ENCODE results near the gene CLEC10A.
"Not testable (repeated sequence)": the region's sequence is repeated elsewhere in the genome, so short reads cannot be mapped to it uniquely, and the experiment has no call there.

Gene CLEC10A

DNA sequence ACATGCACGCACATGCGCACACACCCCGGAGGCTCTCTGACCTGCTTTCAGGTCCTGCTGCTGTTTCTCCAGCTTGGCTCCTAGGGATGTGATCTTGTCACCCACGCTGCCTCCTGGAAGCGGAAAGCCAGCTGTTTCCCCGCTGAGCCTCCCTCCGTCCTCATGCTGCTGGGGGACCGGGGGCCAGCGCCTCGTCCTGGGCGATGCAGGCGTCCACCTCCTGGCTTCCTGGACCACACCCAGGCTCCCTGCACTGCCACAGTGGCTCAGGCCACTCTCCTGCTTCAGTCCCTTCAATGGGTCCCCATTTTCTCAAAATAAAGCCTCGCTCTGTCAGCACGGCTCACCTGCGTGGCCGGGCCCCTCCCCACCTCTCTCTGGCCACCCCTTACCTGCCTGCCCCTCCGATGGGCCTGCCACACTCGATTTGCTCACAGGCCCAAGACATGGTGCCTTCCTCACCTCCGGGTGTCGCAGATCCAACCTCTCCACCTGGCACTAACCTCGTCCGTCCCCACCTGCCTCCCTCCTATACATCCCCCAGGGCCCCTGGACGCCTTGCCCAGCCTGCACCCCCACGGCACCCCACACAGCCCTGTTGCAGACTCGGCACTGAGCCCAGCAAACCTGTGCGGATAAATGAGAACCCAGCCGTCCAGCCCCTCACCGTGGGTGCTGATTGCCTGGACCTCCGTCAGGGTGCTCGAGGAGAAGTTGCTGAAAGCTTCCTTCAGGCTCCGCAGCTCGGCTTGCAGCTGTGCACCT, 27.9 kb upstream of the CLEC10A start:
- DNase-seq: no peak

- DNase-seq: no peak
Measured at GRCh38 chr17:7107012-7107754, 27.1 kb upstream of the CLEC10A start.

DNA sequence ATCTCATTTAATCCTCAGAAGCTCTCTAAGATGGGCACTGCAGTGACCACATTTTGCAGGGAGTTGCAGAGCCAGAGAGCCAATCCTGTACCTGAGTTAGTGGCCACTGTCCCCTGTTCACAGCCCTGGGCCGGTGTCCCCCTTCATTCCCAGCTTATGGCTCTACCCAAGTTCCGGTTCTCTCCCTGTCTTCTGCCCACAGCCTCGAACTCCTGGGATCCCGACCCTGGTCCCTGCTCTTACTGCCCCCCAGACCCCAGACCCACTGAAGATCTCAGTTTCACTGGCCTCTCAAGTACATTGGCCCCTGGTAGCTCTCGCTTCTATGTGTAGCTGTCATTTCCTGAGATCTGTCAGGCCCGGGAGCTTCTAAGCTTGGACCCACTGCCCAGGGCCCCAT, 22.4 kb upstream of the CLEC10A start:
- no peak for DNase-seq

DNA sequence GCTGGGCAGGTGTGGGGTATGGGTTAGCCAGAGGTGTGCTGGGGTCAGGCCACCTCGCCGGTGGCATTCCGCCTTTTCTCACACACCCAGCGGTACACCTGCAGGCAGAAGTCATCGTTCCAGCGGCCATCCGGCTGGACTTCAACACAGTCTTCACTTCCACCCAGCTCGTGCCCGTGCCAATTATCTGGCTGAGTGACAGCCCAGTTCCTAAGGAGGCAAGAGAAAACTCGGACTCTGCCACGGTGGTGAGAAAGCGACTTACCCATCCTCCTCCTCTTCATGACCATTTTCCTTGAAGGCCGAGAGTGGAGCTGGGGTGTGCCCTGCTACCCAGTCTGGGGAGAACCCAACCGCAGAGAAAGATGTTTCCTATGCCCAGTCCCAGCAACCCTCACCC, 21.5 kb upstream of the CLEC10A start:
- no peak for DNase-seq

- DNase-seq: not testable (repeated sequence)
Measured at GRCh38 chr17:7100641-7101379, 20.8 kb upstream of the CLEC10A start.

- no peak for DNase-seq
Measured at GRCh38 chr17:7098802-7099459, 18.9 kb upstream of the CLEC10A start.

- DNase-seq: no peak
Measured at GRCh38 chr17:7097940-7098339, 17.9 kb upstream of the CLEC10A start.

- DNase-seq: no peak
Measured at GRCh38 chr17:7095625-7096024, 15.6 kb upstream of the CLEC10A start.

GRCh38 chr17:7094652-7095019, 14.6 kb upstream of the CLEC10A start:
- DNase-seq: no peak

GRCh38 chr17:7091311-7092005, 11.4 kb upstream of the CLEC10A start:
- DNase-seq: not testable (repeated sequence)

GRCh38 chr17:7089570-7089969, 9.5 kb upstream of the CLEC10A start:
- DNase-seq: not testable (repeated sequence)

- not testable (repeated sequence) for DNase-seq
Measured at GRCh38 chr17:7088442-7088841, 8.4 kb upstream of the CLEC10A start.

DNA sequence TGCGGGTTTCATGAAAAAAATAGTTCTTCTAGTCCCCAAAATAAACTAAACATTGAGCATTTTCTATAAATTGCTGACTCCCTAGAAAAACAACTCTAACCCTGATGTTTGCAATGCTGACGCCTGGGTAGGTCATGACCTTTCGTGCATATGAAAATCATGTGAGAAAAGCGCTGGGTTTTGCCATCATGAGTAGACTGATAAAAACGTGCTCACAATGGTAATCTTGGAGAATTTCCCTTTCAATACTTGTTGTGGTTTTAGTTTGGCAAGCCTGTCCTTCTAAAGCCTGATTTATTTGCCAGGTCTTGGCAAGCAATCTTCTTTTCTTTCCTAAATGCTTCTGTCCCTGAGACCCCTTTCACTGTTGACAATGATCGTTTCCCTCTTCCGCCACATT, 4.0 kb upstream of the CLEC10A start:
- DNase-seq: no peak

DNA sequence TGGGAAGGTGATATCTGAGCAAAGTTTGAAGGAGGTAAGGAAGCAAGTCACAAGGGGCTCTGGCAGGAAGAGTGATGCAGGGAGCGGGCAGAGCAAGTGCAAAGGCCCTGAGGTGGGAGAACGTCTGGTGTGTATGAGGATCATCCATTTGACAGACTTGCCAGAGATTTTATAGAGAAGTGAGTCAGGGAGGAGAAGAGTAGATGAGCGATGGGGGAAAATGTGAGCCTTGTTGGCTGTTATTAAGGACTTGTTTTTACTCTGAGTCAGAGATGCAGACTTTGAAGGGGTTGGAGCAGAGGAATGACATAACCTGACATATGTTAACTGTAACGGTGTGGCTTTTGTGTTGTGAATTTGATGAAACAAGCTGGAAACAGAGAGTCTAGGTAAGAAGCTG, 3.5 kb upstream of the CLEC10A start:
- DNase-seq: no peak

DNA sequence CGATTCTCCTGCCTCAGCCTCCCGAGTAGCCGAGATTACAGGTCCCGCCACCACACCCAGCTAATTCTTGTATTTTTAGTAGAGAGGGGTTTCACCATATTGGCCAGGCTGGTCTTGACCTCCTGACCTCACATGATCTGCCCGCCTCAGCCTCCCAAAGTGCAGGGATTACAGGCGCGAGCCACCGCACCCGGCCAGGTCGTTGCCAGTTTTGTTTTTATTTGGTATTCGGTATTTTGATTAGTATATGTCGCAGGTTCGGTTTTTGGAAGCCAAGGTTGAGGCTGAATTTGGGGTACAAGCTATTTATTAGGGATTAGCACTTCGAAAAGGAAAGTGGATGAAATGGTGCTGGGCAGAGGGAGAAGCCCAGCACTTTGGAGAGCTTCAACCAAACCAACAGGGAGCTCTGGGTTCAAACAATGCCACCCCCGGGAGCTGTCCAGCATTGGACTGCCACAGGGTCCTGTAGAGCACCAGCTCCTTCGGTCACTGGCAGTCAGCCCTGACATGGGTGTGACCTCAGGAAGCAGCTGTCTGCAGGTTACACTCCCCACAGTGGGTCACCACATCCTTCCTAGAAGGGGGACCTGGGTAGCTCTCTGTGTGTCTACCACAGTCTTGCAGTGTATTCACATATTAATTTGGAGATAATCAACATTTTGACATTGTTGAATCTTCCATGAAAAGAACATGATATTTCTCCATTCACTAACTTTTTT, 1.5 kb upstream of the CLEC10A start:
- no peak for DNase-seq

DNA sequence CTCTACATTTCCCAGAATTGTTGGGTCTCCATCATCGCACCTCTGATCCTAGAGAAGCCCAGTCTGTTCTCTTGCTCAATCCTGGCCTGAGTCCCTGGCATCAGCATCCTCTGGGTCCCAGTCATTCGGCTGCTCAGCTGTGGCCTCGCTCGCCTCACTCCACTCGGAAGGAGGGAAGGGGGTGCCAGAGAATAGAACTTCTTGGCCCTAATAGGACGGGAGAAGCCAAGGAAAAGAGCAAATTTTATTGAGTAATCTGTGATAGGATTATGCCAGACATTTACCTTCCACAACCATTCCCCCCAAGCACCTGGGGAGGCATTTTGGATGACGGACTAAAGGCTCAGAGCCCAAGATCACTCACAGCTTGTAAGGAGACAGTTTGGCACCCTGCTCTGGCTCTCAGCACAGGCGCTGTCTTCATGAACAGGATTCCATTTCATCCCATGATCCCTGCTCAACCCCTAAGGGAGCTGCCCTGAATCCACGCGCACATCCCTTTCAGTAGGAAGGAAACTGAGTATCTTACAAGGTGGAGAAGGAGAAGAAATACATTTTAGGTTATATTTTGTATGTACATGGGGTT, 498 bp upstream of the CLEC10A start:
- DNase-seq: no peak

DNA sequence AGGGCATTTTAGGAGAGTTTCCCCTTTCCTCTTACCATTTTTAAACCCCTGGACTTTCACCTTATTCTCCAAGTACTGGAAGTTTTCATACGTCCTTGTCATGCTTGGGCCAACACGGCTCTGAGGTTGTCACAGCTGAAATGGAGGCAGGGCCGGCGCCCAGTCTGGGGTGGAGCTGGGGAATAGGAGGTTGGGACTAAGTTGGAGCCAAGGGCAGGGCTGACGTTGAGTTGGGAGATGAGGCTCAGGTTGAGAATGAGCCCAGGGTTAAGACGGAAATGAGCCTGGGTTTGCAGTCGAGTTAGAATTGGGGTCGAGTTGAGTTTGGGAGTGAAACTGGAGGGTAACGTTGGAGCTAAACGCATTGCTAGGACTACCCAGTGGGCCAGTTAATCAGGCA, 1.3 kb downstream of the CLEC10A start:
- no peak for DNase-seq

DNA sequence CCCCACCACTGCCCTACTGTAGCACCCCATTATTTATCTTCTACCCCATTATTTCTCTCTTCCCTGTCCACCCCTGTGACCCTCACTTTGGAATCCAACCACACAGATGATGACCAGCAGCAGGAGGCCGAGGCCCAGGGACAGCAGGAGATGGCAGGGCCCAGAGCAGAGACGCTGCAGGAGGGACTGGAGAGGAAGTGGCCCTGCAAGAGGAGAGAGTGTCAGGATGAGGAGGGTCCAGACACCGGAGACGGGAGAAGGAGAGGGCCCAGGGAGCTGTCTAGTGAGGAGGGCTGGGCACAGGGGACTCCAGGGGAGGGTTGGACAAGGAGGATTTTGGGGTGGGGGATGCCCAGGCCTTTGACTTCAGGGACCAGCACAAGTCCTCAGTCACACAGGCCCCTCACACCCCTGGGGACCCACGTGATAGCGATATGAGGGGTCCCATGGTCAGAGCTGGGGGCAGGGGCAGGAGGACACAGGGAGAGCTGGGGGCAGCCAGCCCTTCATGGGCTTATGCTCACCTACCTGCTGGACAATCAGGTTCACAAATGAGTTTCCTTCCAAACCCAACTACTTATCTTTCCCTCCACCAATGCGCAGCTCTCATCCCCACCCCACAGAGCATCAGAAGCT, 2.0 kb downstream of the CLEC10A start:
- no peak for DNase-seq

DNA sequence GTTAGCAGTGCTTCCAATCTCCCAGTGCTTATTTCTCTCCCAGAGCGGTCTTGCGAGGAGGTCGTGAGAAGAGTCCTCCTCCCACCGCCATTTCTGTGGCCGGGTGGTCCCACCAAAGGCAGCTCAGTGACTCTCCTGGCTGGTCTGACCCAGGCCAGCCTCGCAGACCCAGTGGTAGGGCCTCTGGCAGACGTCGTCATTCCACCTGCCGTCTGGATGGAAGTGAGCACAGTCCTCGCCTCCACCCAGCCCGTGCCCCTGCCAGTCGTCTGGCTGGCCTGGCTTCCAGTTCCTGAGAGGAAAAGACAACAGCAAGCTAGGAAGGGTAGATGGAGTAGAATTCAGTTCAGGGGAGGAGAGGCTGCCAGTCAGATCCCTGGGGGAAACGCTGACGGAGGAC, 5.1 kb downstream of the CLEC10A start:
- DNase-seq: no peak

- no peak for DNase-seq
Measured at GRCh38 chr17:7072406-7072805, 7.6 kb downstream of the CLEC10A start.

- no peak for DNase-seq
Measured at GRCh38 chr17:7070712-7071111, 9.3 kb downstream of the CLEC10A start.

Data from right forelimb (tissue), 1 donor.